ENCODE results near the gene TFG.

GRCh38 chr3:100702082-100702979 lies 7.0 kb upstream of the TFG start:
- TF ChIP-seq POLR2A (IDR thresholded peaks at IDR 0.05): no peak
- no peak for TF ChIP-seq EP300 (IDR thresholded peaks at IDR 0.05)
- TF ChIP-seq, protein P1, sequence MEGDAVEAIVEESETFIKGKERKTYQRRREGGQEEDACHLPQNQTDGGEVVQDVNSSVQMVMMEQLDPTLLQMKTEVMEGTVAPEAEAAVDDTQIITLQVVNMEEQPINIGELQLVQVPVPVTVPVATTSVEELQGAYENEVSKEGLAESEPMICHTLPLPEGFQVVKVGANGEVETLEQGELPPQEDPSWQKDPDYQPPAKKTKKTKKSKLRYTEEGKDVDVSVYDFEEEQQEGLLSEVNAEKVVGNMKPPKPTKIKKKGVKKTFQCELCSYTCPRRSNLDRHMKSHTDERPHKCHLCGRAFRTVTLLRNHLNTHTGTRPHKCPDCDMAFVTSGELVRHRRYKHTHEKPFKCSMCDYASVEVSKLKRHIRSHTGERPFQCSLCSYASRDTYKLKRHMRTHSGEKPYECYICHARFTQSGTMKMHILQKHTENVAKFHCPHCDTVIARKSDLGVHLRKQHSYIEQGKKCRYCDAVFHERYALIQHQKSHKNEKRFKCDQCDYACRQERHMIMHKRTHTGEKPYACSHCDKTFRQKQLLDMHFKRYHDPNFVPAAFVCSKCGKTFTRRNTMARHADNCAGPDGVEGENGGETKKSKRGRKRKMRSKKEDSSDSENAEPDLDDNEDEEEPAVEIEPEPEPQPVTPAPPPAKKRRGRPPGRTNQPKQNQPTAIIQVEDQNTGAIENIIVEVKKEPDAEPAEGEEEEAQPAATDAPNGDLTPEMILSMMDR (IDR thresholded peaks at IDR 0.05): no peak

All from stomach (tissue), 4 donors.